Neutrophil (primary cell): Measurements from ENCODE around the gene HSPG2.

ENCODE experiments used
- H3K27ac ChIP-seq: fragments of 200-600 bp; sonication (generic); 2 replicates; pipeline ENCODE4 v1.5.1; 2016; ENCODE audit warnings: mild to moderate bottlenecking, moderate library complexity
- H3K27me3 ChIP-seq: fragments of 200-600 bp; sonication (generic); 2 replicates; pipeline ENCODE4 v1.6.0; 2016; ENCODE audit warnings: mild to moderate bottlenecking
- H3K36me3 ChIP-seq: fragments of 200-600 bp; sonication (generic); 2 replicates; pipeline ENCODE4 v1.5.1; 2017
- H3K4me1 ChIP-seq, 2 experiments: fragments of 200-600 bp in 1 of 2; sonication (generic) in 1 of 2; 1 replicate in 1 of 2; 2 replicates in 1 of 2; pipeline versions ENCODE4 v1.5.1 to v1.6.1; 2013 to 2016; ENCODE audit warnings: low read depth in 1 of 2, low read length in 1 of 2, mild to moderate bottlenecking in 1 of 2, moderate library complexity in 1 of 2; ENCODE audit not compliant: control insufficient read depth in 1 of 2, insufficient read depth in 1 of 2
- H3K4me3 ChIP-seq, 2 experiments: fragments of 200-600 bp in 1 of 2; sonication (generic) in 1 of 2; 1 replicate in 1 of 2; 2 replicates in 1 of 2; pipeline ENCODE4 v1.5.1; 2013 to 2016; ENCODE audit warnings: low read depth in 1 of 2, low read length in 1 of 2, mild to moderate bottlenecking in 1 of 2, moderate library complexity in 1 of 2
- H3K9me3 ChIP-seq: fragments of 200-600 bp; sonication (generic); 2 replicates; pipeline ENCODE4 v1.5.1; 2016
- CTCF ChIP-seq: fragments of 200-600 bp; sonication (generic); IDR thresholded peaks from 2 replicates; pipeline ENCODE4 v1.5.1; 2016; ENCODE audit warnings: antibody characterized with exemption

The HSPG2 gene

GRCh38 chr1:21935891-21936365 is 1.2 kb downstream of the HSPG2 start:
- peaks cover 41% of the 10 kb centered on the region for H3K27me3 ChIP-seq
- H3K36me3 ChIP-seq = no peaks in the 10 kb centered on the region
- H3K4me1 ChIP-seq = peaks cover 34 to 39% of the 10 kb centered on the region in 2 experiments
- H3K4me3 ChIP-seq = peak overlapping the region in 1 of 2 experiments; percentile 45
- no peak for TF ChIP-seq CTCF
- no peaks in the 10 kb centered on the region for H3K9me3 ChIP-seq
- no peak overlapping the region for H3K27ac ChIP-seq

GRCh38 chr1:21935393-21935804 is 1.7 kb downstream of the HSPG2 start:
- Histone ChIP-seq H3K27ac (no peak overlapping the region), H3K36me3 (no peaks in the 10 kb centered on the region), H3K4me1 (peaks cover 34 to 39% of the 10 kb centered on the region in 2 experiments), H3K4me3 (no peak overlapping the region), H3K9me3 (no peaks in the 10 kb centered on the region), H3K27me3 (peaks cover 41% of the 10 kb centered on the region)
- no peak for TF ChIP-seq CTCF

- Histone ChIP-seq H3K27me3 (peaks cover 34% of the 10 kb centered on the region), H3K4me3 (no peak overlapping the region), H3K36me3 (no peaks in the 10 kb centered on the region), H3K9me3 (no peaks in the 10 kb centered on the region), H3K4me1 (peaks cover 24 to 28% of the 10 kb centered on the region in 2 experiments), H3K27ac (no peak overlapping the region)
- TF ChIP-seq CTCF = no peak
These were observed 3.5 kb downstream of the HSPG2 start for GRCh38 chr1:21933397-21934248.

GRCh38 chr1:21932127-21932526 is 5.0 kb downstream of the HSPG2 start:
- peaks cover 19 to 28% of the 10 kb centered on the region in 2 experiments for H3K4me1 ChIP-seq
- peaks cover 20% of the 10 kb centered on the region for H3K27me3 ChIP-seq
- no peak overlapping the region for H3K27ac ChIP-seq
- no peaks in the 10 kb centered on the region for H3K36me3 ChIP-seq
- no peaks in the 10 kb centered on the region for H3K9me3 ChIP-seq
- no peak overlapping the region for H3K4me3 ChIP-seq
- no peak for TF ChIP-seq CTCF

- no peaks in the 10 kb centered on the region for H3K9me3 ChIP-seq
- H3K36me3 ChIP-seq = no peaks in the 10 kb centered on the region
- H3K27ac ChIP-seq = no peak overlapping the region
- no peak for TF ChIP-seq CTCF
- peaks cover 14 to 27% of the 10 kb centered on the region in 2 experiments for H3K4me1 ChIP-seq
- peaks cover 14% of the 10 kb centered on the region for H3K27me3 ChIP-seq
- H3K4me3 ChIP-seq = no peak overlapping the region
These were observed 5.7 kb downstream of the HSPG2 start for GRCh38 chr1:21931171-21932093.
